Mesothelial cell of epicardium (in vitro differentiated cells): Measurements from ENCODE around the gene ERN2. TPM values are rescaled to one million over a fixed set of nuclear protein-coding genes. Genes with fewer than 3 reads are reported as not detected.

Experiments
- DNase-seq, 2 experiments: peaks; one replicate each; pipeline ENCODE4 v3.0.0; 2021; ENCODE audit warnings: low spot score in 2 of 2; ENCODE audit not compliant: unreplicated experiment in 2 of 2
- H3K27ac Mint-ChIP-seq: 2 replicates; pipeline ENCODE4 v1.8.0; 2021; ENCODE audit warnings: mixed read lengths
- H3K27me3 Mint-ChIP-seq: 2 replicates; pipeline ENCODE4 v1.8.0; 2021; ENCODE audit warnings: low read depth, mixed read lengths
- H3K36me3 Mint-ChIP-seq: 2 replicates; pipeline ENCODE4 v1.8.0; 2021; ENCODE audit warnings: mixed read lengths
- H3K4me1 Mint-ChIP-seq: 2 replicates; pipeline ENCODE4 v1.8.0; 2021; ENCODE audit warnings: mixed read lengths
- H3K4me3 Mint-ChIP-seq: 2 replicates; pipeline ENCODE4 v1.8.0; 2021; ENCODE audit warnings: mild to moderate bottlenecking, moderate library complexity, mixed read lengths
- H3K9me3 Mint-ChIP-seq: 2 replicates; pipeline ENCODE4 v1.8.0; 2021; ENCODE audit warnings: mixed read lengths
- total RNA-seq: library from RNA; stranded (reverse); gene quantifications from 3 replicates; pipeline ENCODE4 v1.2.1, GENCODE V29; 2021
- TF ChIP-seq, protein P1 (sequence below): fragments of 200-600 bp; sonication (generic); IDR thresholded peaks from one replicate; pipeline ENCODE4 v1.5.0; 2021; ENCODE audit warnings: antibody characterized with exemption; ENCODE audit not compliant: unreplicated experiment

ERN2 gene
- total RNA-seq, 1 donor from 2014 or later, result 0.31 TPM

DNA sequence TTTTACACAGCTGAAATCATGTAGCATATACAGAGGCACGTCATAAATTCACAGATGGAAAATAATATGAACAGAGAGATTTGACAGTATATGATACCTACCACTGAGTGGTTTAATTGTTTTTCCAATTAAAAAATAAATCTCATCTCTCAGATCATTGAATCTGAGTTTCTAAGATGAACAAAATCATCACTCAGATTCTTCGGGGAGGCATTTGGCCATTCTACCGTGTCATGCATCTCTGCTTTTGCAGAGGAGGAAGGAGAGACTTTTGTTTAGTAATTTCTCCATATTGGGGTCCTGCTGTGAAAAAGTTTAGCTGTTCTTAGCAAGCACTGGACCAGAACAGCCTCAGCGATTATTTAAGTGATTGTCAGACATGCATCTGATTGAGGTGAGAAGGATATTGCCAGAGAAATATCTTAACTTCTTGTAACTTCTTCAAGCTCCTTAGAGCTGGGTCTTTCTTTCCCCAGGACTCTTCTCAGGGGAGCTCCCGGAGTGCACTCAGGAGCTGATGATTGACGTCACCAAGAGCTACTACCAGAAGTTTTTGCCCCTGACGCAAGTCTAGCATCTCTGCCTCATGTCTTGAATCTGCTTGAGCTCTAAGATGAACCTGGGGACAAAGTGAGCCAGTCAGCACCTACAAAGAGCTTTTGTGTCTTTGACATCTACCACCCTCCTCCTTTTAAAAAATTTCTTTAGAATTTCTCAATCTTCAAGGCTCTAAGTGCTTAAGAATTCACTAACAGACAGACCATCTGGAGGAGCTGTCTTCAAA is 46.3 kb downstream of the ERN2 start:
- Mint-ChIP-seq H3K4me1 (no peaks in the 10 kb centered on the region), H3K27ac (no peak overlapping the region), H3K4me3 (no peak overlapping the region), H3K27me3 (no peaks in the 10 kb centered on the region), H3K9me3 (no peaks in the 10 kb centered on the region), H3K36me3 (peaks cover 41% of the 10 kb centered on the region)
- no peak for DNase-seq
- TF ChIP-seq, protein P1, sequence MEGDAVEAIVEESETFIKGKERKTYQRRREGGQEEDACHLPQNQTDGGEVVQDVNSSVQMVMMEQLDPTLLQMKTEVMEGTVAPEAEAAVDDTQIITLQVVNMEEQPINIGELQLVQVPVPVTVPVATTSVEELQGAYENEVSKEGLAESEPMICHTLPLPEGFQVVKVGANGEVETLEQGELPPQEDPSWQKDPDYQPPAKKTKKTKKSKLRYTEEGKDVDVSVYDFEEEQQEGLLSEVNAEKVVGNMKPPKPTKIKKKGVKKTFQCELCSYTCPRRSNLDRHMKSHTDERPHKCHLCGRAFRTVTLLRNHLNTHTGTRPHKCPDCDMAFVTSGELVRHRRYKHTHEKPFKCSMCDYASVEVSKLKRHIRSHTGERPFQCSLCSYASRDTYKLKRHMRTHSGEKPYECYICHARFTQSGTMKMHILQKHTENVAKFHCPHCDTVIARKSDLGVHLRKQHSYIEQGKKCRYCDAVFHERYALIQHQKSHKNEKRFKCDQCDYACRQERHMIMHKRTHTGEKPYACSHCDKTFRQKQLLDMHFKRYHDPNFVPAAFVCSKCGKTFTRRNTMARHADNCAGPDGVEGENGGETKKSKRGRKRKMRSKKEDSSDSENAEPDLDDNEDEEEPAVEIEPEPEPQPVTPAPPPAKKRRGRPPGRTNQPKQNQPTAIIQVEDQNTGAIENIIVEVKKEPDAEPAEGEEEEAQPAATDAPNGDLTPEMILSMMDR, result no peak

DNA sequence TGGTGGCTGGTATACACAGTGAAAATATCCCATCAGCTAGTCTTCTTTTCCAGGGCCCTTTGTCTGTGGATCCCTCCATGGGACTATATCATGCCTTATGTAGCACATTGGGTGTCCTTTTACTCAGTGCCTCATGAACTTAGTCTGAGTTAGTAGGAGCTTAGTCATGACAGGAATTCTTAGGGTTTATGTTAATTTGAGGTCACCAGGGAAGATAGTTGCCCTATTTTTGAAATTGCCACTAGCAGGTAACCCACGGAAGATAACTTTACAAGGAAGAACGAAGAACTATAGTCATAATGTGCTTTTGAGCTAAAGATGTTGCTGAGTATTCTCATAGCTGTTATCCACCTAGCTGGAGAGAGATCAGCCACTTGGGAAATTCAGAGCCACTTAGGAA is 49.1 kb downstream of the ERN2 start:
- no peak for DNase-seq
- no peaks in the 10 kb centered on the region for H3K27me3 Mint-ChIP-seq
- no peak overlapping the region for H3K4me3 Mint-ChIP-seq
- TF ChIP-seq, protein P1, result no peak
- H3K4me1 Mint-ChIP-seq, result no peaks in the 10 kb centered on the region
- H3K36me3 Mint-ChIP-seq, result peaks cover 56% of the 10 kb centered on the region
- H3K9me3 Mint-ChIP-seq, result no peaks in the 10 kb centered on the region
- no peak overlapping the region for H3K27ac Mint-ChIP-seq

GRCh38 chr16:23651943-23652468 is 61.0 kb downstream of the ERN2 start:
- H3K4me3 Mint-ChIP-seq, result no peak overlapping the region
- H3K27me3 Mint-ChIP-seq, result no peaks in the 10 kb centered on the region
- no peak for DNase-seq
- no peak overlapping the region for H3K27ac Mint-ChIP-seq
- TF ChIP-seq, protein P1, result no peak
- no peaks in the 10 kb centered on the region for H3K4me1 Mint-ChIP-seq
- H3K9me3 Mint-ChIP-seq, result peaks cover 17% of the 10 kb centered on the region
- H3K36me3 Mint-ChIP-seq, result peaks cover 38% of the 10 kb centered on the region

DNA sequence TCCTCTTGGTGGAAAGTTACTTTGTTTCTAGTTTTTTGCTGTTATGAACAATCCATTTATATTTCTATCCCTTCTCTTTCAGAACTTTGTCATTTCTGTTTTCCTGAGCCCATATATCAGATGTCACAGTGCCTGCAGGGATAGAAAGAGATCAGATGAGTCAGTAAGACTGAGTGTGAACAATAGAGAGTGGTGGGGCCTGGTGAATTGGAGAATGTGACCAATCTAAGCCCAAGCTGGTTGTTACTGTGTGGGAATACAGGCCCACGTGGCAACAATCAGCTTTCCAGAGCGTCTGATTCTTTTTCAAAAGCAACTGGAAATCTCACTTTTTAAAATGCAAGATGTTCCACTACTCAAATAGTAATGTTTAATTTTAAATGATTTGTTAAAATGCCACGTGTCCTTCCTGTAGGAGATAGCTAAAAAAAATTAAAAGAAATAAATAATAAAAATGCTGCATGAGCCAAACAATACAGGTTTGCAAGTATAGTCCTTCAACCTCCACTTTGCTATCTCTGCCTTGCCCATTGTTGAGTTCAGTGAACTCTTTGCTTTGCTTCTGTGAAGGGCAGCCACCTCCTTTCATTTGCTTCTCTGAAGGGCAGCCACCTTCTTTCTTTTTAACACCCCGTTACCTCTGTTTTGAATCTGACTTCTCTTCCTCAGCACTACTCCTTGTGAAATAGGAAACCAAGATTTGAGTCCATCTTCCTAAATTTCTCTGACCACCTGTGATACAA is 62.2 kb downstream of the ERN2 start:
- DNase-seq, result no peak
- H3K36me3 Mint-ChIP-seq, result peaks cover 48% of the 10 kb centered on the region
- H3K27ac Mint-ChIP-seq, result no peak overlapping the region
- TF ChIP-seq, protein P1, result no peak
- no peaks in the 10 kb centered on the region for H3K4me1 Mint-ChIP-seq
- H3K27me3 Mint-ChIP-seq, result no peaks in the 10 kb centered on the region
- peaks cover 26% of the 10 kb centered on the region for H3K9me3 Mint-ChIP-seq
- H3K4me3 Mint-ChIP-seq, result no peak overlapping the region

GRCh38 chr16:23642246-23642774 is 70.7 kb downstream of the ERN2 start:
- Mint-ChIP-seq H3K27me3 (no peaks in the 10 kb centered on the region), H3K4me1 (peaks cover 18% of the 10 kb centered on the region), H3K36me3 (peaks cover 22% of the 10 kb centered on the region), H3K9me3 (peaks cover 11% of the 10 kb centered on the region), H3K27ac (peak overlapping the region; percentile 97), H3K4me3 (peak overlapping the region; percentile 99)
- DNase-seq, result no peak
- TF ChIP-seq, protein P1, result no peak
